ENCODE measurements around the gene MCF2L.
"Not testable (repeated sequence)": the region's sequence is repeated elsewhere in the genome, so short reads cannot be mapped to it uniquely, and the experiment has no call there.

The MCF2L gene

DNA sequence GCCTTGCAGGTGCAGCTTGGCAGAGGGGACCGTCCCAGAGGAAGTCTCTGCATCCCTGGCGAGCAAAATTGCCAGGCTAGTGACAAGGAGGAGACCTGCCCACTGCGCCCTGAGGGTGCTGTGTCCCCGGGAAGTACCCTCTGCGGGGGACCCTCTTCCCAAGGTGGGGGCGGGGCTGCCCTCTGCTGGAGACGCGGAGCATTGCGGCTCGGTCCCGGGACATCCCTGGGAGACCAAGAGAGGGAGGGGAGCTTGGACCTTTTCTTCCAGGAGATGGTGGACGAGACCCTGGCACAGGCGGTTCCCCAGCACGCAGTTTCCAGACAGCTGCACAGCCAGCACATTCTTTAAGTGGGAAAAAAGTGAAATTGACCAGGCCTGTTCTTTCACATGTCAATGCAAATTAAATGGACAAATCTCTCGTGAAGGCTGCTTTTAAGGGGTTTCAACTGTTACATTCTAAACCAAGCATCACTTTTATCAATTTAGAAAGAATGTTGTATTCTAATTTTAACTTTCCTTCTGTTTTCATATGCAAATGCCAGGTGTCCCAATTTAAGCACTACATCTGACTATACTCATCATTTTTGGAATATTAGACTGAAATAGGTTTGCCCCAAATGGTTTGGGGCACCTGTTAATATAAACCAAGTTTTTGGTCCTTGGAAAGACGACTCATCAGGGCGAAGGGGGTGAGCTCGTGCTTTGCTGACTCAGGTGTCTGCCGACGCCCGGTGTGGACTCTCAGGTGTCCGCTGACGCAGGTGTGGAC is 60.7 kb downstream of the MCF2L start:
- TF ChIP-seq CTCF (IDR thresholded peaks at IDR 0.05; ENCODE audit: control insufficient read depth, extremely low read depth, insufficient read depth): peak; percentile 78
- H3K4me3 ChIP-seq (ENCODE audit: low read depth, low read length): no peak overlapping the region
- no peak for DNase-seq (ENCODE audit: low read depth)

- DNase-seq (ENCODE audit: low read depth); H3K4me3 ChIP-seq (ENCODE audit: low read depth, low read length): not testable (repeated sequence)
Measured at GRCh38 chr13:113030259-113030640, 61.2 kb downstream of the MCF2L start.

DNA sequence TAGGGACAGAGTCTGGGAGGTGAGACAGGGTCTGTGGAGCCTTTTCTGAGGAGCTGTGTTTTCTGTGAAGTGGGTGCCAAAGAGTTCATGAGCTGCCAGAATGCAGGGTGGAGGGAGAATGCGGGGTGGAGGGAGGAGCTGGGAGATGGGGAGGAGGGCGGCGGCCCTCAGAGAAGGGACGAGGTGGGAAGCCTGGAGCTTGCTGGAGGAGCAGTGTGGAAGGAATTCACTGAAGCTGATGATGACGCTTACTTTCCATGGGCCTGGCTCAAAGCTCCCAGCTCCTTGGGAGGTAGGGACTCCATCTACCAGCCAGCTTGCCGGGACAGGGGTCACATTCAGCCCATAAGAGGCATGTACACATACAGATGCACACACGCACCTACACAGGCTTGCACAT is 62.5 kb downstream of the MCF2L start:
- no peak for DNase-seq (ENCODE audit: low read depth)
- no peak for TF ChIP-seq CTCF (IDR thresholded peaks at IDR 0.05; ENCODE audit: control insufficient read depth, extremely low read depth, insufficient read depth)
- no peak overlapping the region for H3K4me3 ChIP-seq (ENCODE audit: low read depth, low read length)

GRCh38 chr13:113032291-113032690 is 63.3 kb downstream of the MCF2L start:
- no peak for TF ChIP-seq CTCF (IDR thresholded peaks at IDR 0.05; ENCODE audit: control insufficient read depth, extremely low read depth, insufficient read depth)
- no peak for DNase-seq (ENCODE audit: low read depth)
- H3K4me3 ChIP-seq (ENCODE audit: low read depth, low read length): no peak overlapping the region

GRCh38 chr13:113033054-113033850 is 64.2 kb downstream of the MCF2L start:
- no peak for DNase-seq (ENCODE audit: low read depth)
- no peak overlapping the region for H3K4me3 ChIP-seq (ENCODE audit: low read depth, low read length)
- TF ChIP-seq CTCF (IDR thresholded peaks at IDR 0.05; ENCODE audit: control insufficient read depth, extremely low read depth, insufficient read depth): no peak

- peak; percentile 10 for DNase-seq (ENCODE audit: low read depth)
- H3K4me3 ChIP-seq (ENCODE audit: low read depth, low read length): no peak overlapping the region
- peak; percentile 68 for TF ChIP-seq CTCF (IDR thresholded peaks at IDR 0.05; ENCODE audit: control insufficient read depth, extremely low read depth, insufficient read depth)
Measured at GRCh38 chr13:113034451-113035212, 65.6 kb downstream of the MCF2L start.

DNA sequence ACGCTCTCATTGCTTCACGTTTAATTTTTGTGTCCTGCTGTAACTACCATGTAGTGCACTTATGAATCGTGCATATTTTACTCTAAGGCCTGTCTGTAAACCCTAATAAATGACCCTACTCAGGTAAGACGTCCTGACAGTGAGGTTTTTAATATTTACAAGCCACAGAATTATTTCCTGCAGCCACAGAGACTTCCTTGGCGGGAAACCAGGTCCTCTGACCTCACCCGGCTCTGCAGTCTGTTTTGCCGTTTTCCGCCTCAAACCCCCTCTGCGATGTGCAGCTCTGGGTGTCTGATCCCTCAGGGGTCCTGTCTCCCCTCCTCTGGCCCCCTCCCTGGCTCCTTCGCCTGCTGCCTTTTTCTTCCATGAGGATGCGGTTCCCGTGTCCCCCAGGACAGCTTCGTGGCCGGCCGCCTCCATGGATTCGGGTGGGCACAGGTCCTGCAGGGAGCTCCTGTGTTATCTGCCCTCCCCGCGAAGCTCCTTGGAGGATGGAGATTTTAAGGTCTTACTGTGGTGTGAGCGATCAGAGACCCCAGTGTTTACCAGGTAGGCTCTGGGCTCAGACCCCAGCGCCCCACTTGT is 66.3 kb downstream of the MCF2L start:
- no peak for TF ChIP-seq CTCF (IDR thresholded peaks at IDR 0.05; ENCODE audit: control insufficient read depth, extremely low read depth, insufficient read depth)
- no peak overlapping the region for H3K4me3 ChIP-seq (ENCODE audit: low read depth, low read length)
- peak; percentile 3 for DNase-seq (ENCODE audit: low read depth)
